Ascending aorta (tissue), 2 donors: ENCODE results near the gene SIPA1. TPM values are rescaled to one million over a fixed set of nuclear protein-coding genes. Genes with fewer than 3 reads are reported as not detected.

ENCODE experiments used
- DNase-seq, 2 donors: peaks; one replicate each; pipeline ENCODE4 v3.0.0-alpha.2; 2019; ENCODE audit warnings: low spot score in 2 of 2
- H3K27ac ChIP-seq, 2 donors: fragments of 200-600 bp; sonication (generic); one replicate each; pipeline ENCODE4 v1.5.1; 2016 to 2017; ENCODE audit warnings: mild to moderate bottlenecking in 1 of 2
- H3K27me3 ChIP-seq: fragments of 200-600 bp; sonication (generic); one replicate; pipeline ENCODE4 v1.5.1; 2017
- H3K36me3 ChIP-seq, 2 donors: fragments of 200-600 bp; sonication (generic); one replicate each; pipeline ENCODE4 v1.5.1; 2016
- H3K4me1 ChIP-seq, 2 donors: fragments of 200-600 bp; sonication (generic); one replicate each; pipeline ENCODE4 v1.5.1; 2016 to 2017; ENCODE audit warnings: mild to moderate bottlenecking in 1 of 2
- H3K4me3 ChIP-seq, 2 donors: fragments of 200-600 bp; sonication (generic); one replicate each; pipeline ENCODE4 v1.5.1; 2016 to 2017; ENCODE audit warnings: mild to moderate bottlenecking in 1 of 2
- H3K9me3 ChIP-seq, 2 donors: fragments of 200-600 bp; sonication (generic); one replicate each; pipeline ENCODE4 v1.5.1; 2016
- intact Hi-C: fragments of 100-400 bp; cut with DNase I; formaldehyde crosslinking; loops from one replicate; pipeline ENCODE4 v1.15.1; 2023
- total RNA-seq: library from RNA; depleted of rRNA; stranded (reverse); fragments of >200 nt; gene quantifications from one replicate; pipeline ENCODE4 v1.1.0, GENCODE V29; 2016
- TF ChIP-seq, protein P1 (sequence below), 3 experiments: fragments of 200-600 bp in 2 of 3; fragments of 450-650 bp in 1 of 3; sonication (generic) in 2 of 3; IDR thresholded peaks; one replicate each; pipeline ENCODE4 v1.5.1; 2016 to 2019; ENCODE audit warnings: antibody characterized with exemption in 3 of 3, mild to moderate bottlenecking in 1 of 3, moderate library complexity in 1 of 3

SIPA1 gene
- total RNA-seq, 1 donor from 2014 or later: 145 TPM

DNA sequence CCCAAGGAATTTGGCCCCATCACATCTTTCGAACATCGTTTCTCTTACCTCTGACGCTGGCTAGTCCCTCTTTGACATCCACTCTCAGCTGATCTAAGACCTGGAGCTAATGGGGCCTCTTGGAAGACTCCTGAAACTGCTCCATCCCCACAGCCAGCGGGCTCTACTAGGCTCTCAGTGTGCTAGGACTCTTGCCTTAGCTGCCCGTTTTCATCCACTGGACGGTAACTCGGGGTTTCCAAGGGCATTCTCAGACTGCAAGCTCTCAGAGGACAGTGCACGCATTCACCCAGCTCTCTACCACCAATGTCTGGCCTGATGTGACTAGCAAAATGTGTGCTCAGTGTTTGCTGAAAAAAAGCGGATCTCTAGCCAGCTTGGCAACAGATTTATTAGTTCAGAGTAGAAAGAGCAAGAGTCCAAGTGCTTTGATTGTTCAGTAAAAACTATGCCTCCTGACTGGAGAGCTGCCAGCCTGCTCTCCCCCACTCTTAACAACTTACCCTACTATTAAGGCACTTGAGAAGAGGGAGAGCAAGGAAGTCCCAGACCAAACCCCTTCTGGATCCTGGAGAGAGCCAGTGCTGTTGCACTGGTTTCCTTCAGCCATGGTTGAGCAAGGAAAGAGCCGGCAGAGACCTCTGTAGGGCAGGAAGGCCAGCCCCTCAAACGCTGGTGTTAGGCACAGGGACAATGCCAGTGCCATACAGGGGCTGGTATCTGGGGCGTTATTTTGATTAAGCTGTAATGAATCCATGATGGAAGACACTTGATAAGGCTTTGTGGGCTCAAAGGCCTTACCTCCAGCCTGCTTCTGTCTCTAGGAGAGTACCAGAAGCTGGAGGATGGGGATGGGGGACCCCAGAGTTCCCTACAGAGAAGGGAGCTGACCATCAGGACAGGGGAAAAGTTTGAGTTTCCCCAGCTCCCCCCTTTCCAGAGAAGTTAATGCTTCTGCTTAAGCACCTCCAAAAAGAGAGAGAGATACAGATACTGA is 15.6 kb downstream of the SIPA1 start:
- peaks cover 58 to 68% of the 10 kb centered on the region in 2 donors for H3K36me3 ChIP-seq
- no peaks in the 10 kb centered on the region for H3K27me3 ChIP-seq
- DNase-seq: peak in 1 of 2 donors; percentile 59
- intact Hi-C loops: loop anchor here (1.0 to 5.0 kb wide), 3 partner anchors 9 to 111 kb away; partner anchors contain the start of genes FAM89B, RELA and ZNRD2
- H3K4me1 ChIP-seq: peaks cover 12 to 17% of the 10 kb centered on the region in 2 donors
- H3K9me3 ChIP-seq: no peaks in the 10 kb centered on the region
- TF ChIP-seq, protein P1, sequence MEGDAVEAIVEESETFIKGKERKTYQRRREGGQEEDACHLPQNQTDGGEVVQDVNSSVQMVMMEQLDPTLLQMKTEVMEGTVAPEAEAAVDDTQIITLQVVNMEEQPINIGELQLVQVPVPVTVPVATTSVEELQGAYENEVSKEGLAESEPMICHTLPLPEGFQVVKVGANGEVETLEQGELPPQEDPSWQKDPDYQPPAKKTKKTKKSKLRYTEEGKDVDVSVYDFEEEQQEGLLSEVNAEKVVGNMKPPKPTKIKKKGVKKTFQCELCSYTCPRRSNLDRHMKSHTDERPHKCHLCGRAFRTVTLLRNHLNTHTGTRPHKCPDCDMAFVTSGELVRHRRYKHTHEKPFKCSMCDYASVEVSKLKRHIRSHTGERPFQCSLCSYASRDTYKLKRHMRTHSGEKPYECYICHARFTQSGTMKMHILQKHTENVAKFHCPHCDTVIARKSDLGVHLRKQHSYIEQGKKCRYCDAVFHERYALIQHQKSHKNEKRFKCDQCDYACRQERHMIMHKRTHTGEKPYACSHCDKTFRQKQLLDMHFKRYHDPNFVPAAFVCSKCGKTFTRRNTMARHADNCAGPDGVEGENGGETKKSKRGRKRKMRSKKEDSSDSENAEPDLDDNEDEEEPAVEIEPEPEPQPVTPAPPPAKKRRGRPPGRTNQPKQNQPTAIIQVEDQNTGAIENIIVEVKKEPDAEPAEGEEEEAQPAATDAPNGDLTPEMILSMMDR (IDR thresholded peaks at IDR 0.05): no peak
- peak overlapping the region; percentile 51 to 62 for H3K4me3 ChIP-seq
- peak overlapping the region; percentile 89 to 93 for H3K27ac ChIP-seq

DNA sequence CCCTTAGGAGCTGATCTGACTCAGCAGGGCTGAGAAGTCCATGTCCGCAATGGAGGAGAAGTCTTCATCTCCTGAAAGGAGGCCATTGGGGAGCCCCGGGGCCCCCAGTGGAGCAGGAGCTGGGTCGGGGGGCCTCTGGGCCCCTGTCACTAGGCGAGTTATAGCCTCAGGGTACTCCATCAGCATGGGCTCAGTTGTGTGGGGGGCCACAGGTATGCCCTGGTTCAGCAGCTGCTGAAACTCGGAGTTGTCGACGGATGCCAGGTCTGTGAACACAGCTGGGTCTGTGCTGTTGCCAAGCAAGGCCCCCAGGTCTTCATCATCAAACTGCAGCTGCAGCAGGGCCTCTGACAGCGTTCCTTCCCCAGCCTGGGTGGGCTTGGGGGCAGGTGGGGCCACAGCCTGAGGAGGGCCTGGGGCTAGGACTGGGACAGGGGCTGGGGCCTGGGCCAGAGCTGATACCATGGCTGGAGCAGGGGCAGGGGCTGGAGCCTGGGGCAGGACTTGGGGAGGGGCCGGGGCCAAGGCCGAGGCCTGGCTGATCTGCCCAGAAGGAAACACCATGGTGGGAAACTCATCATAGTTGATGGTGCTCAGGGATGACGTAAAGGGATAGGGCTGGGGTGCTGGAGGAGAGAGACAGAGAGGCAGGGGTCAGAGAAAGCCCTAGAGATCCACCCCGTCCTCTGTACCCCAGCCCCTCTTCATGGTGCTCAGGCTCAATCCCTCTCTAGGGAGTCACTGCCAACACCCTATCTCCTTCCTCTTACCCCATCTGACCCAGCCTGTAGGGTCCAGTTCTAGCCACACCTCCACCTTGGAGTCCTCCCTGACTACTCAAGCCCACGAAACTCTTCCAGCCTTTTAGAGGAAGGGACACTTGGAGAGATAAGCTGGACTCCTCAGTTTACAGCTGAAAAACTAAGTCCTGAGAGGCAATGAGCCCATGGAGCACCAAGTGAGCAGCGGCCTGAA is 16.8 kb downstream of the SIPA1 start:
- H3K27me3 ChIP-seq: no peaks in the 10 kb centered on the region
- peak in 1 of 2 donors; percentile 63 for DNase-seq
- TF ChIP-seq, protein P1 (IDR thresholded peaks at IDR 0.05): no peak
- peaks cover 12 to 21% of the 10 kb centered on the region in 2 donors for H3K4me1 ChIP-seq
- H3K27ac ChIP-seq: peak overlapping the region; percentile 89 to 93
- no peak overlapping the region for H3K4me3 ChIP-seq
- no peaks in the 10 kb centered on the region for H3K9me3 ChIP-seq
- H3K36me3 ChIP-seq: peaks cover 61 to 71% of the 10 kb centered on the region in 2 donors
- intact Hi-C loops: loop anchor here (5.0 kb wide), 2 partner anchors 82 to 112 kb away; partner anchors contain the start of genes FAM89B and ZNRD2

DNA sequence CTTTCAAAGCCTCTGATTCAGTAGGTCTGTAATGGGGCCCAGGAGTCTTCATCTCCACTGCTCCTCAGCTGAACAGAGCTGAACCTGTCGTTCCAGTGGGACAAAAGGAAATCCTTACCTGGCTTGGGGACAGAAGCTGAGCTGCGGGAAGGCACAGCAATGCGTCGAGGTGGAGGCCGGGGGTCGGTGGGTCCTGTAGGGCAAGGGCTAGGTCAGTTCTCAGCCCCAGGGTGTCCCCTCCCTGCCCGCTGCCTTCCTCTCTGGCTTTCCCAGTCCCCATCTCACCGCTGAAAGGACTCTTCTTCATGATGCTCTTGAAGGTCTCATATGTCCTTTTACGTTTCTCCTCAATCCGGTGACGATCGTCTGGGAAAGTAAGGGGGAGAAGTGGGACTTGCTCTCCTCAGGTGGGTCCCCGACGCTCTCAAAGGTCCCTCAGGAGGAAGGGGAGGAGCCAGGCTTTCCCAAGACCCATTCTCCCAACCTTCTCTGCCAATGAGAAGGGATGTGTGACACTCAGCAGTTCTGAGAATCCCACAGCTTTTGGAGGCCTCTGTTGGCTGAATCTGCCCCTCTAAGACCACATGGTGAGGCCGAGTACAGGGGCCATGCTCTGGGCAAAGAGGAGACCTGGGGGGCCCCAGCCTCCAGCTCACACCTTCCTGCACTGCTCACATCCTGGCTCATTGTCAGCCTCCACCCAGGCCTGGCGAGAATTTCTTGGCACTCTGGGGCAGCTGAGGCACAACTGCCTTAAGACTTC is 17.9 kb downstream of the SIPA1 start:
- no peak for DNase-seq
- Histone ChIP-seq H3K36me3 (peaks cover 65 to 71% of the 10 kb centered on the region in 2 donors), H3K27me3 (no peaks in the 10 kb centered on the region), H3K27ac (no peak overlapping the region), H3K4me3 (no peak overlapping the region), H3K9me3 (no peaks in the 10 kb centered on the region), H3K4me1 (peaks cover 12 to 27% of the 10 kb centered on the region in 2 donors)
- intact Hi-C loops: no loop called here
- TF ChIP-seq, protein P1 (IDR thresholded peaks at IDR 0.05): no peak

DNA sequence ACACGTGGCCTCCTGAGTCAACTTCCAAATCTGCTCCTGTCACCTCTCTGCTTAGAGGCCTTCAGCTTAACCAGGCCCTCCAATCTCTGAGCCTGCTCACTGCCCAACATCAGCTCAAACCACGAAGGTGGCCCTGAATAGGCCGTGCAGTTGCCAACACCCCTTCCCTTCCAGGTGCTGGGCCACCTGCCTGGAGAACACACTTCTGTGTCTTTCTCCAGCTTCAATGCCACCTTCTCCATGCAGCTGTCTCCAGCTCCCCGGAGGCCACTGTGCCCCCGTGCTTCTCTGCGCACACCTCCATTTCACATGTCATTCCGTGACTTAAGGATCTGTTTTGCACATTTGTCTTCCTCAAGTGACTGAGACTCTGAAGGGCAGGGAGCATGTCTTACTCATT is 19.5 kb downstream of the SIPA1 start:
- peaks cover 68 to 76% of the 10 kb centered on the region in 2 donors for H3K36me3 ChIP-seq
- H3K4me3 ChIP-seq: no peak overlapping the region
- no peaks in the 10 kb centered on the region for H3K27me3 ChIP-seq
- TF ChIP-seq, protein P1 (IDR thresholded peaks at IDR 0.05): no peak
- no peak for DNase-seq
- no peak overlapping the region for H3K27ac ChIP-seq
- intact Hi-C loops: no loop called here
- no peaks in the 10 kb centered on the region for H3K9me3 ChIP-seq
- peaks cover 20 to 34% of the 10 kb centered on the region in 2 donors for H3K4me1 ChIP-seq
